Measurements from ENCODE around the gene TBC1D5.
"Not testable (repeated sequence)": the region's sequence is repeated elsewhere in the genome, so short reads cannot be mapped to it uniquely, and the experiment has no call there.

Gene TBC1D5

GRCh38 chr3:17149076-17149475 lies 593.4 kb downstream of the TBC1D5 start:
- no peak for DNase-seq

GRCh38 chr3:17144665-17144993 lies 597.8 kb downstream of the TBC1D5 start:
- DNase-seq, result no peak

GRCh38 chr3:17143893-17144664 lies 598.4 kb downstream of the TBC1D5 start:
- DNase-seq, result no peak

- no peak for DNase-seq
Observed at GRCh38 chr3:17142516-17142915, 599.9 kb downstream of the TBC1D5 start.

- DNase-seq, result no peak
Observed at GRCh38 chr3:17141699-17142098, 600.7 kb downstream of the TBC1D5 start.

- DNase-seq, result no peak
Observed at GRCh38 chr3:17140670-17141505, 601.5 kb downstream of the TBC1D5 start.

GRCh38 chr3:17138246-17139039 lies 604.0 kb downstream of the TBC1D5 start:
- no peak for DNase-seq

- no peak for DNase-seq
Observed at GRCh38 chr3:17137321-17137826, 605.1 kb downstream of the TBC1D5 start.

GRCh38 chr3:17136136-17136721 lies 606.2 kb downstream of the TBC1D5 start:
- no peak for DNase-seq

- no peak for DNase-seq
Observed at GRCh38 chr3:17135696-17136095, 606.7 kb downstream of the TBC1D5 start.

GRCh38 chr3:17133632-17134545 lies 608.5 kb downstream of the TBC1D5 start:
- no peak for DNase-seq

- DNase-seq, result no peak
Observed at GRCh38 chr3:17132286-17133115, 609.9 kb downstream of the TBC1D5 start.

GRCh38 chr3:17130956-17131355 lies 611.5 kb downstream of the TBC1D5 start:
- DNase-seq, result no peak

GRCh38 chr3:17129556-17129955 lies 612.9 kb downstream of the TBC1D5 start:
- no peak for DNase-seq

GRCh38 chr3:17128671-17129070 lies 613.8 kb downstream of the TBC1D5 start:
- DNase-seq, result not testable (repeated sequence)

GRCh38 chr3:17125738-17126442 lies 616.5 kb downstream of the TBC1D5 start:
- no peak for DNase-seq

- DNase-seq, result no peak
Observed at GRCh38 chr3:17122758-17123157, 619.7 kb downstream of the TBC1D5 start.

- no peak for DNase-seq
Observed at GRCh38 chr3:17121336-17121735, 621.1 kb downstream of the TBC1D5 start.

- no peak for DNase-seq
Observed at GRCh38 chr3:17120115-17120514, 622.3 kb downstream of the TBC1D5 start.
